Measurements from ENCODE around the gene PAPOLA. TPM values are rescaled to one million over a fixed set of nuclear protein-coding genes. Genes with fewer than 3 reads are reported as not detected.

Gene PAPOLA
- total RNA-seq, 4 donors from 2014 or later: 66.1 to 91.4 (median 76.0) TPM

GRCh38 chr14:96511667-96512066, 9.5 kb downstream of the PAPOLA start:
- no peak for TF ChIP-seq POLR2A (IDR thresholded peaks at IDR 0.05)
- TF ChIP-seq CTCF (IDR thresholded peaks at IDR 0.05): no peak
- intact Hi-C loops (cut with DNase I; ENCODE audit: low total_unique reads): no loop called here
- no peak for DNase-seq (ENCODE audit: low spot score in 2 of 2)
- WGBS, 2 donors: 80 to 87% methylated on average over 1 of the region's 1 CpG
- H3K4me3 ChIP-seq (ENCODE audit: low read depth, poor library complexity, severe bottlenecking): no peak overlapping the region

GRCh38 chr14:96512122-96512521, 9.9 kb downstream of the PAPOLA start:
- WGBS, 2 donors: 70 to 74% methylated on average over 2 of the region's 2 CpGs
- no peak for DNase-seq (ENCODE audit: low spot score in 2 of 2)
- intact Hi-C loops (cut with DNase I; ENCODE audit: low total_unique reads): no loop called here
- no peak overlapping the region for H3K4me3 ChIP-seq (ENCODE audit: low read depth, poor library complexity, severe bottlenecking)
- no peak for TF ChIP-seq CTCF (IDR thresholded peaks at IDR 0.05)
- no peak for TF ChIP-seq POLR2A (IDR thresholded peaks at IDR 0.05)

- intact Hi-C loops (cut with DNase I; ENCODE audit: low total_unique reads): no loop called here
- no peak overlapping the region for H3K4me3 ChIP-seq (ENCODE audit: low read depth, poor library complexity, severe bottlenecking)
- WGBS, 2 donors: 80 to 83% methylated on average over 5 of the region's 5 CpGs
- DNase-seq (ENCODE audit: low spot score in 2 of 2): no peak
- TF ChIP-seq CTCF (IDR thresholded peaks at IDR 0.05): no peak
- no peak for TF ChIP-seq POLR2A (IDR thresholded peaks at IDR 0.05)
Observed at GRCh38 chr14:96512602-96513397, 10.6 kb downstream of the PAPOLA start.

GRCh38 chr14:96514694-96515093, 12.5 kb downstream of the PAPOLA start:
- TF ChIP-seq CTCF (IDR thresholded peaks at IDR 0.05): no peak
- TF ChIP-seq POLR2A (IDR thresholded peaks at IDR 0.05): no peak
- intact Hi-C loops (cut with DNase I; ENCODE audit: low total_unique reads): no loop called here
- 82 to 84% methylated on average over 3 of the region's 3 CpGs for WGBS, 2 donors
- no peak overlapping the region for H3K4me3 ChIP-seq (ENCODE audit: low read depth, poor library complexity, severe bottlenecking)
- DNase-seq (ENCODE audit: low spot score in 2 of 2): no peak

GRCh38 chr14:96515731-96516130, 13.5 kb downstream of the PAPOLA start:
- no peak for DNase-seq (ENCODE audit: low spot score in 2 of 2)
- no peak overlapping the region for H3K4me3 ChIP-seq (ENCODE audit: low read depth, poor library complexity, severe bottlenecking)
- intact Hi-C loops (cut with DNase I; ENCODE audit: low total_unique reads): no loop called here
- 76 to 92% methylated on average over 1 of the region's 1 CpG for WGBS, 2 donors
- TF ChIP-seq CTCF (IDR thresholded peaks at IDR 0.05) (no peak), POLR2A (IDR thresholded peaks at IDR 0.05) (no peak)

- TF ChIP-seq POLR2A (IDR thresholded peaks at IDR 0.05) (no peak), CTCF (IDR thresholded peaks at IDR 0.05) (no peak)
- WGBS, 2 donors: 88 to 89% methylated on average over 1 of the region's 1 CpG
Observed at GRCh38 chr14:96516351-96516750, 14.2 kb downstream of the PAPOLA start.

More at GRCh38 chr14:96516351-96516750, 14.2 kb downstream of the PAPOLA start:
- H3K4me3 ChIP-seq (ENCODE audit: low read depth, poor library complexity, severe bottlenecking): no peak overlapping the region
- intact Hi-C loops (cut with DNase I; ENCODE audit: low total_unique reads): no loop called here
- DNase-seq (ENCODE audit: low spot score in 2 of 2): no peak
